HepG2 (cell line): ENCODE data around the gene SEC16A. TPM values are rescaled to one million over a fixed set of nuclear protein-coding genes. Genes with fewer than 3 reads are reported as not detected.

Experiments used
- CAMTA2 ChIP-seq: sonication (generic); formaldehyde crosslinking; IDR thresholded peaks from 2 replicates; pipeline ENCODE4 v1.4.0; 2020; ENCODE audit warnings: mild to moderate bottlenecking, missing genetic modification reagents, borderline replicate concordance
- GLI4 ChIP-seq: sonication (generic); formaldehyde crosslinking; IDR thresholded peaks from 2 replicates; pipeline ENCODE4 v1.5.1; 2020; ENCODE audit warnings: missing genetic modification reagents, mild to moderate bottlenecking, moderate library complexity, borderline replicate concordance
- HMG20B ChIP-seq: conservative IDR thresholded peaks from 2 replicates; pipeline ENCODE4 v1.6.1; 2016; ENCODE audit warnings: missing genetic modification reagents, missing compliant biosample characterization
- MAF1 ChIP-seq: sonication (generic); formaldehyde crosslinking; IDR thresholded peaks from 2 replicates; pipeline ENCODE4 v1.5.0; 2020; ENCODE audit warnings: missing genetic modification reagents, borderline replicate concordance
- NFE2L2 ChIP-seq: fragments of 150-350 bp; IDR thresholded peaks from 2 replicates; pipeline ENCODE4 v1.6.1; 2014; ENCODE audit warnings: low read length
- NR2C2 ChIP-seq: sonication (generic); formaldehyde crosslinking; IDR thresholded peaks from 2 replicates; pipeline ENCODE4 v1.4.0; 2020; ENCODE audit warnings: missing genetic modification reagents, mild to moderate bottlenecking, moderate library complexity, borderline replicate concordance
- ONECUT2 ChIP-seq: sonication (generic); formaldehyde crosslinking; IDR thresholded peaks from 2 replicates; pipeline ENCODE4 v1.4.0; 2020; ENCODE audit warnings: missing genetic modification reagents
- POLR2AphosphoS5 ChIP-seq: IDR thresholded peaks from 2 replicates; pipeline ENCODE4 v1.6.1; 2012; ENCODE audit warnings: low read depth, low read length
- SIX4 ChIP-seq: sonication (generic); formaldehyde crosslinking; IDR thresholded peaks from 2 replicates; pipeline ENCODE4 v1.4.0; 2020; ENCODE audit warnings: missing genetic modification reagents
- SKI ChIP-seq: fragments of 450-650 bp; IDR thresholded peaks from one replicate; pipeline ENCODE4 v1.6.1; 2018; ENCODE audit warnings: mild to moderate bottlenecking; ENCODE audit not compliant: partially characterized antibody
- SPEN ChIP-seq: sonication (generic); formaldehyde crosslinking; IDR thresholded peaks from 2 replicates; pipeline ENCODE4 v1.5.1; 2020; ENCODE audit warnings: low read depth, mild to moderate bottlenecking, missing genetic modification reagents
- TAF1 ChIP-seq: sonication (generic); formaldehyde crosslinking; IDR thresholded peaks from 2 replicates; pipeline ENCODE4 v1.4.0; 2020; ENCODE audit warnings: missing genetic modification reagents
- TBP ChIP-seq: sonication (generic); formaldehyde crosslinking; IDR thresholded peaks from 2 replicates; pipeline ENCODE4 v1.5.0; 2020; ENCODE audit warnings: missing genetic modification reagents
- YEATS4 ChIP-seq: sonication (generic); formaldehyde crosslinking; IDR thresholded peaks from 2 replicates; pipeline ENCODE4 v1.4.0; 2020; ENCODE audit warnings: missing genetic modification reagents, borderline replicate concordance
- ZNF260 ChIP-seq: sonication (generic); formaldehyde crosslinking; IDR thresholded peaks from 2 replicates; pipeline ENCODE4 v1.4.0; 2020; ENCODE audit warnings: missing genetic modification reagents, low read depth, mild to moderate bottlenecking, borderline replicate concordance
- ZNF264 ChIP-seq: sonication (generic); formaldehyde crosslinking; IDR thresholded peaks from 2 replicates; pipeline ENCODE4 v1.4.0; 2020; ENCODE audit warnings: missing genetic modification reagents
- ZNF790 ChIP-seq: sonication (generic); formaldehyde crosslinking; IDR thresholded peaks from 2 replicates; pipeline ENCODE4 v1.8.0; 2022; ENCODE audit warnings: missing genetic modification reagents, mild to moderate bottlenecking, borderline replicate concordance
- polyA plus RNA-seq, 8 experiments: library from polyadenylated mRNA; depleted of rRNA in 3 of 8; stranded (reverse) in 7 of 8; unstranded in 1 of 8; fragments of >200 nt; fragmentation: Illumina TruSeq in 4 of 8; extraction: Trizol in 4 of 8; gene quantifications; 2 replicates each; pipeline versions ENCODE4 v1.2.1 to v1.2.3, GENCODE V29; 2011 to 2016; ENCODE audit warnings: low read depth in 4 of 8, missing spikeins in 1 of 8, mixed read lengths in 1 of 8; ENCODE audit not compliant: insufficient read depth in 1 of 8
- total RNA-seq, 5 experiments: library from RNA; depleted of rRNA; stranded (reverse); fragments of >200 nt; fragmentation: Illumina TruSeq; extraction: Trizol; gene quantifications; 2 replicates each; pipeline ENCODE4 v1.2.3, GENCODE V29; 2016; ENCODE audit warnings: low read depth in 1 of 5
- TF ChIP-seq, protein P1 (sequence below): sonication (generic); formaldehyde crosslinking; IDR thresholded peaks from 2 replicates; pipeline ENCODE4 v1.5.0; 2020; ENCODE audit warnings: mild to moderate bottlenecking, missing genetic modification reagents
- TF ChIP-seq, protein P2 (sequence below): sonication (generic); formaldehyde crosslinking; IDR thresholded peaks from 2 replicates; pipeline ENCODE4 v1.8.1; 2023; ENCODE audit warnings: mild to moderate bottlenecking, moderate library complexity, missing genetic modification reagents
- TF ChIP-seq, protein P3 (sequence below): sonication (generic); formaldehyde crosslinking; IDR thresholded peaks from 2 replicates; pipeline ENCODE4 v1.4.0; 2020; ENCODE audit warnings: missing genetic modification reagents
- TF ChIP-seq, protein P4 (sequence below): sonication (generic); formaldehyde crosslinking; conservative IDR thresholded peaks from 2 replicates; pipeline ENCODE4 v1.8.1; 2023; ENCODE audit warnings: missing genetic modification reagents

The SEC16A gene
- total and polyA plus RNA-seq, 2 of the 13 experiments (the other 11 are each of a cell fraction or from before 2014, with no cell fraction given) = 15.9 to 18.9 TPM

DNA sequence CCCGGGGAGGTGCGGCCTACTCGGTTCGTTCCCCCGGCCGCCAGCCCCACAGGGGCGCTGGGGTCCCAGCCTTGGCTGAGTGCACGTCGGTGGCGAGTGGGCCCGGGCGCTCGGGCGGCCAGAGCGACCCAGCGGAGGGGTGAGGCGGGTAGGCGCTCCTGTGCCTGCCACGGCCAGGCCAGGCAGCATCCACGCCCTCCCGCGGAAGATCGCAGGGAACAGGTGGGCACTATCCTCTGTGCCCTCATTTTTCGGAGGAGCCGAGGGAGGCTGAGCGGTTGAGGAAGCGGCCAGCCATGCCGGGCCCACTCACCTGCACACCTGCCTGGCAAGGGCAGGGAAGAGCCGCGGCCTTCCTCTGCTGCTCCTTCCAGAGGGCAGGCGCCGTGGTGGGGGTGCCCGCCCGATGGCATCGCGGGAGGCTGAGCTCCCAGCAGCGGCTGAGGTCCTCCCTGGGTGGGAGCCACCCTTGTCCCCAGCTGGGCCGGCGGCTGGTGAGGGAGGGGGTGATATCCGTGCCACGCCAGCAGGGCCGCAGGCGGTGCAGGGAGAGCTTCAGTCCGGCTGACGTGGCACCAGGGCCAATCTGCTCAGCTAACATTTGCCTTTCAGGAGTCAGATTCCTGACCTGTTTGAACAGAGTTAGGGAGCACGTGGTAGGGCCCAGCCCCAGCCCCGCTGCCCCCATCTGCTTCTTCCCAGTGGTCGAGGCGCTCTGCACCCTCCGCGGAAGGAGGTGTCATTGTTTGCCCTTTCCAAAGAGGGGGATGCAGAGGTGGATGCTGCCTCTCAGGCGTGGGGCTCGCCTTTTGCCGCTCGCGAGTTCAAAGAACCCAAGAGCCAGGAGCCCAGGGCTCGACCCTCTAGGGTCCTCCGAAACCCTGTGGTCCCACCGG lies 1.6 kb upstream of the SEC16A start (continued):
- TF ChIP-seq NR2C2 (CRISPR knock-in tag) = no peak
- peak; percentile 59; the same call in 1 of the 2 replicates for TF ChIP-seq YEATS4 (CRISPR knock-in tag)
- peak; percentile 27 for TF ChIP-seq SPEN (CRISPR knock-in tag)
- TF ChIP-seq, protein P1, sequence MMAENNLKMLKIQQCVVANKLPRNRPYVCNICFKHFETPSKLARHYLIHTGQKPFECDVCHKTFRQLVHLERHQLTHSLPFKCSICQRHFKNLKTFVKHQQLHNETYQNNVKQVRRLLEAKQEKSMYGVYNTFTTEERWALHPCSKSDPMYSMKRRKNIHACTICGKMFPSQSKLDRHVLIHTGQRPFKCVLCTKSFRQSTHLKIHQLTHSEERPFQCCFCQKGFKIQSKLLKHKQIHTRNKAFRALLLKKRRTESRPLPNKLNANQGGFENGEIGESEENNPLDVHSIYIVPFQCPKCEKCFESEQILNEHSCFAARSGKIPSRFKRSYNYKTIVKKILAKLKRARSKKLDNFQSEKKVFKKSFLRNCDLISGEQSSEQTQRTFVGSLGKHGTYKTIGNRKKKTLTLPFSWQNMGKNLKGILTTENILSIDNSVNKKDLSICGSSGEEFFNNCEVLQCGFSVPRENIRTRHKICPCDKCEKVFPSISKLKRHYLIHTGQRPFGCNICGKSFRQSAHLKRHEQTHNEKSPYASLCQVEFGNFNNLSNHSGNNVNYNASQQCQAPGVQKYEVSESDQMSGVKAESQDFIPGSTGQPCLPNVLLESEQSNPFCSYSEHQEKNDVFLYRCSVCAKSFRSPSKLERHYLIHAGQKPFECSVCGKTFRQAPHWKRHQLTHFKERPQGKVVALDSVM (CRISPR knock-in tag) = no peak
- TF ChIP-seq, protein P2, sequence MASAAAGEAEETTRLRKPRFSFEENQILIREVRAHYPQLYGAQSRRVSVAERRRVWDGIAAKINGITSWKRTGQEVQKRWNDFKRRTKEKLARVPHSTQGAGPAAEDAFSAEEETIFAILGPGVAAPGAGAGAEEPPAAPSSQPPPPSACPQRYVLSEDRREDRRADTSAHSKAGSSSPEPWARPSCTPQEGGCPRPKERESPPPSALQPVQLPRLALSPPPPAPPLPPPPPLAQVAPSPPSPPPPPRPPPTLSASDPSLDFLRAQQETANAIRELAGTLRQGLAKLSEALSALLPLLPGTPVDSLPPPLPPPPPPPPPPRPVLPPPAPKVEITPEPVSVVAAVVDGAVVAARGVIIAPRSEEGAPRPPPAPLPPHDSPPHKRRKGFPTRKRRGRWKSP (CRISPR knock-in tag) = no peak
- TF ChIP-seq GLI4 (CRISPR knock-in tag) = no peak
- TF ChIP-seq ZNF264 = peak; percentile 69; the same call in 1 of the 2 replicates
- TF ChIP-seq POLR2AphosphoS5 = 0 out of 2 replicates have a peak, but pooled peaks have one; percentile 39
- no peak for TF ChIP-seq ZNF260 (CRISPR knock-in tag)
- no peak for TF ChIP-seq HMG20B (CRISPR knock-in tag)
- peak; percentile 23; the same call in 1 of the 2 replicates for TF ChIP-seq CAMTA2
- no peak for TF ChIP-seq SKI
- no peak for TF ChIP-seq NFE2L2
- no peak for TF ChIP-seq SIX4 (CRISPR knock-in tag)
- TF ChIP-seq ZNF790 (CRISPR knock-in tag) = peak; percentile 81; the same call in 1 of the 2 replicates
- peak; percentile 38; the same call in 1 of the 2 replicates for TF ChIP-seq TAF1 (CRISPR knock-in tag)
- TF ChIP-seq, protein P3, sequence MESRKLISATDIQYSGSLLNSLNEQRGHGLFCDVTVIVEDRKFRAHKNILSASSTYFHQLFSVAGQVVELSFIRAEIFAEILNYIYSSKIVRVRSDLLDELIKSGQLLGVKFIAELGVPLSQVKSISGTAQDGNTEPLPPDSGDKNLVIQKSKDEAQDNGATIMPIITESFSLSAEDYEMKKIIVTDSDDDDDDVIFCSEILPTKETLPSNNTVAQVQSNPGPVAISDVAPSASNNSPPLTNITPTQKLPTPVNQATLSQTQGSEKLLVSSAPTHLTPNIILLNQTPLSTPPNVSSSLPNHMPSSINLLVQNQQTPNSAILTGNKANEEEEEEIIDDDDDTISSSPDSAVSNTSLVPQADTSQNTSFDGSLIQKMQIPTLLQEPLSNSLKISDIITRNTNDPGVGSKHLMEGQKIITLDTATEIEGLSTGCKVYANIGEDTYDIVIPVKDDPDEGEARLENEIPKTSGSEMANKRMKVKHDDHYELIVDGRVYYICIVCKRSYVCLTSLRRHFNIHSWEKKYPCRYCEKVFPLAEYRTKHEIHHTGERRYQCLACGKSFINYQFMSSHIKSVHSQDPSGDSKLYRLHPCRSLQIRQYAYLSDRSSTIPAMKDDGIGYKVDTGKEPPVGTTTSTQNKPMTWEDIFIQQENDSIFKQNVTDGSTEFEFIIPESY (CRISPR knock-in tag) = no peak
- TF ChIP-seq TBP (CRISPR knock-in tag) = no peak
- no peak for TF ChIP-seq ONECUT2
- TF ChIP-seq MAF1 (CRISPR knock-in tag) = no peak
- TF ChIP-seq, protein P4, sequence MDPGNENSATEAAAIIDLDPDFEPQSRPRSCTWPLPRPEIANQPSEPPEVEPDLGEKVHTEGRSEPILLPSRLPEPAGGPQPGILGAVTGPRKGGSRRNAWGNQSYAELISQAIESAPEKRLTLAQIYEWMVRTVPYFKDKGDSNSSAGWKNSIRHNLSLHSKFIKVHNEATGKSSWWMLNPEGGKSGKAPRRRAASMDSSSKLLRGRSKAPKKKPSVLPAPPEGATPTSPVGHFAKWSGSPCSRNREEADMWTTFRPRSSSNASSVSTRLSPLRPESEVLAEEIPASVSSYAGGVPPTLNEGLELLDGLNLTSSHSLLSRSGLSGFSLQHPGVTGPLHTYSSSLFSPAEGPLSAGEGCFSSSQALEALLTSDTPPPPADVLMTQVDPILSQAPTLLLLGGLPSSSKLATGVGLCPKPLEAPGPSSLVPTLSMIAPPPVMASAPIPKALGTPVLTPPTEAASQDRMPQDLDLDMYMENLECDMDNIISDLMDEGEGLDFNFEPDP = 0 out of 2 replicates have a peak, but pooled peaks have one; percentile 39
